Effector memory CD8-positive, alpha-beta T cell (primary cell): ENCODE measurements around the gene BARX2.
A peak's percentile ranks its signal among the peaks of the same experiment; 100 is the strongest.

Experiments
- ATAC-seq: fragments of 150-1000 bp; cut with Tn5 transposase; replicated peaks from 2 replicates; pipeline ENCODE4 v1.10.0; 2021; ENCODE audit warnings: mild to moderate bottlenecking, moderate library complexity
- DNase-seq, 3 experiments: peaks; one replicate each; pipeline ENCODE4 v3.0.0; 2021
- H3K27ac Mint-ChIP-seq, 2 donors: one replicate each; pipeline ENCODE4 v1.8.0; 2022; ENCODE audit warnings: mild to moderate bottlenecking in 2 of 2, mixed read lengths in 2 of 2, moderate library complexity in 2 of 2
- H3K27me3 Mint-ChIP-seq, 2 donors: one replicate each; pipeline ENCODE4 v1.8.0; 2022; ENCODE audit warnings: mixed read lengths in 2 of 2
- H3K36me3 Mint-ChIP-seq: one replicate; pipeline ENCODE4 v1.8.0; 2022; ENCODE audit warnings: mild to moderate bottlenecking, moderate library complexity, mixed read lengths; ENCODE audit not compliant: insufficient read depth
- H3K4me1 Mint-ChIP-seq, 2 donors: one replicate each; pipeline ENCODE4 v1.8.0; 2022; ENCODE audit warnings: low read depth in 2 of 2, mixed read lengths in 2 of 2
- H3K4me3 Mint-ChIP-seq, 2 donors: one replicate each; pipeline ENCODE4 v1.8.0; 2022; ENCODE audit warnings: mild to moderate bottlenecking in 2 of 2, mixed read lengths in 2 of 2, moderate library complexity in 2 of 2
- H3K9me3 Mint-ChIP-seq, 2 donors: one replicate each; pipeline ENCODE4 v1.8.0; 2022; ENCODE audit warnings: mixed read lengths in 2 of 2

BARX2 gene

GRCh38 chr11:129364143-129364654, 11.4 kb upstream of the BARX2 start:
- Mint-ChIP-seq H3K27ac (no peak overlapping the region), H3K27me3 (peaks cover 23 to 54% of the 10 kb centered on the region in 2 donors)

GRCh38 chr11:129365816-129366215, 9.8 kb upstream of the BARX2 start:
- Mint-ChIP-seq H3K36me3 (no peaks in the 10 kb centered on the region), H3K4me1 (no peaks in the 10 kb centered on the region), H3K9me3 (no peaks in the 10 kb centered on the region), H3K27me3 (peaks cover 26 to 58% of the 10 kb centered on the region in 2 donors), H3K27ac (no peak overlapping the region), H3K4me3 (no peak overlapping the region)
- ATAC-seq: no peak
- DNase-seq: no peak

More at GRCh38 chr11:129364143-129364654, 11.4 kb upstream of the BARX2 start:
- Mint-ChIP-seq H3K4me3 (no peak overlapping the region), H3K36me3 (no peaks in the 10 kb centered on the region), H3K9me3 (no peaks in the 10 kb centered on the region), H3K4me1 (no peaks in the 10 kb centered on the region)
- DNase-seq (peak; percentile 6 to 53 (median 48)), ATAC-seq (peak; percentile 99)

- Mint-ChIP-seq H3K4me3 (no peak overlapping the region), H3K36me3 (no peaks in the 10 kb centered on the region), H3K9me3 (no peaks in the 10 kb centered on the region), H3K4me1 (no peaks in the 10 kb centered on the region), H3K27me3 (peaks cover 35 to 62% of the 10 kb centered on the region in 2 donors), H3K27ac (no peak overlapping the region)
- no peak for ATAC-seq
- no peak for DNase-seq
These were observed 8.7 kb upstream of the BARX2 start for GRCh38 chr11:129366737-129367597.

GRCh38 chr11:129368889-129369672, 6.6 kb upstream of the BARX2 start:
- peaks cover 0 to 6% of the 10 kb centered on the region in 2 donors for H3K4me1 Mint-ChIP-seq
- H3K27ac Mint-ChIP-seq: no peak overlapping the region
- ATAC-seq: no peak

GRCh38 chr11:129370715-129371114, 4.9 kb upstream of the BARX2 start:
- H3K9me3 Mint-ChIP-seq: no peaks in the 10 kb centered on the region
- ATAC-seq (no peak), DNase-seq (no peak)
- peaks cover 62 to 96% of the 10 kb centered on the region in 2 donors for H3K27me3 Mint-ChIP-seq
- no peak overlapping the region for H3K4me3 Mint-ChIP-seq
- no peak overlapping the region for H3K27ac Mint-ChIP-seq
- no peaks in the 10 kb centered on the region for H3K36me3 Mint-ChIP-seq
- peaks cover 0 to 12% of the 10 kb centered on the region in 2 donors for H3K4me1 Mint-ChIP-seq

More at GRCh38 chr11:129368889-129369672, 6.6 kb upstream of the BARX2 start:
- no peaks in the 10 kb centered on the region for H3K9me3 Mint-ChIP-seq
- H3K4me3 Mint-ChIP-seq: no peak overlapping the region
- H3K27me3 Mint-ChIP-seq: peaks cover 49 to 84% of the 10 kb centered on the region in 2 donors
- DNase-seq: no peak
- H3K36me3 Mint-ChIP-seq: no peaks in the 10 kb centered on the region

- peaks cover 69 to 96% of the 10 kb centered on the region in 2 donors for H3K27me3 Mint-ChIP-seq
- H3K9me3 Mint-ChIP-seq: no peaks in the 10 kb centered on the region
- H3K36me3 Mint-ChIP-seq: no peaks in the 10 kb centered on the region
- no peak overlapping the region for H3K27ac Mint-ChIP-seq
- ATAC-seq (no peak), DNase-seq (no peak)
- H3K4me1 Mint-ChIP-seq: peaks cover 0 to 12% of the 10 kb centered on the region in 2 donors
- peak overlapping the region; percentile 39 to 46 for H3K4me3 Mint-ChIP-seq
These were observed 2.8 kb upstream of the BARX2 start for GRCh38 chr11:129372609-129373488.

GRCh38 chr11:129373489-129373953, 2.1 kb upstream of the BARX2 start:
- ATAC-seq (no peak), DNase-seq (no peak)
- Mint-ChIP-seq H3K27ac (no peak overlapping the region), H3K36me3 (no peaks in the 10 kb centered on the region), H3K4me1 (peaks cover 0 to 12% of the 10 kb centered on the region in 2 donors), H3K4me3 (peak overlapping the region in 1 of 2 donors; percentile 65), H3K9me3 (no peaks in the 10 kb centered on the region), H3K27me3 (peaks cover 68 to 98% of the 10 kb centered on the region in 2 donors)

- Mint-ChIP-seq H3K4me1 (peaks cover 0 to 12% of the 10 kb centered on the region in 2 donors), H3K4me3 (peak overlapping the region in 1 of 2 donors; percentile 65)
These were observed 1.3 kb upstream of the BARX2 start for GRCh38 chr11:129374081-129374992.

GRCh38 chr11:129374993-129375750, 476 bp upstream of the BARX2 start:
- Mint-ChIP-seq H3K9me3 (no peaks in the 10 kb centered on the region), H3K36me3 (no peaks in the 10 kb centered on the region), H3K4me3 (peak overlapping the region in 1 of 2 donors; percentile 65), H3K4me1 (peaks cover 0 to 12% of the 10 kb centered on the region in 2 donors), H3K27me3 (peaks cover 61 to 90% of the 10 kb centered on the region in 2 donors), H3K27ac (no peak overlapping the region)
- no peak for DNase-seq
- no peak for ATAC-seq

More at GRCh38 chr11:129374081-129374992, 1.3 kb upstream of the BARX2 start:
- H3K9me3 Mint-ChIP-seq: no peaks in the 10 kb centered on the region
- H3K36me3 Mint-ChIP-seq: no peaks in the 10 kb centered on the region
- no peak overlapping the region for H3K27ac Mint-ChIP-seq
- DNase-seq: no peak
- H3K27me3 Mint-ChIP-seq: peaks cover 60 to 94% of the 10 kb centered on the region in 2 donors
- ATAC-seq: no peak

- peak overlapping the region in 1 of 2 donors; percentile 4 for H3K4me3 Mint-ChIP-seq
These were observed 1.2 kb downstream of the BARX2 start for GRCh38 chr11:129376658-129377341.

GRCh38 chr11:129377739-129378138, 2.1 kb downstream of the BARX2 start:
- Mint-ChIP-seq H3K27me3 (peaks cover 45 to 89% of the 10 kb centered on the region in 2 donors), H3K4me1 (peaks cover 0 to 8% of the 10 kb centered on the region in 2 donors), H3K4me3 (no peak overlapping the region), H3K9me3 (no peaks in the 10 kb centered on the region), H3K36me3 (no peaks in the 10 kb centered on the region), H3K27ac (no peak overlapping the region)
- DNase-seq: no peak
- no peak for ATAC-seq

More at GRCh38 chr11:129376658-129377341, 1.2 kb downstream of the BARX2 start:
- Mint-ChIP-seq H3K36me3 (no peaks in the 10 kb centered on the region), H3K27me3 (peaks cover 55 to 89% of the 10 kb centered on the region in 2 donors), H3K27ac (no peak overlapping the region), H3K4me1 (peaks cover 0 to 12% of the 10 kb centered on the region in 2 donors), H3K9me3 (no peaks in the 10 kb centered on the region)
- DNase-seq (no peak), ATAC-seq (no peak)
